ENCODE measurements around the gene GNAI3.
A peak's percentile ranks its signal among the peaks of the same experiment; 100 is the strongest.

The GNAI3 gene

DNA sequence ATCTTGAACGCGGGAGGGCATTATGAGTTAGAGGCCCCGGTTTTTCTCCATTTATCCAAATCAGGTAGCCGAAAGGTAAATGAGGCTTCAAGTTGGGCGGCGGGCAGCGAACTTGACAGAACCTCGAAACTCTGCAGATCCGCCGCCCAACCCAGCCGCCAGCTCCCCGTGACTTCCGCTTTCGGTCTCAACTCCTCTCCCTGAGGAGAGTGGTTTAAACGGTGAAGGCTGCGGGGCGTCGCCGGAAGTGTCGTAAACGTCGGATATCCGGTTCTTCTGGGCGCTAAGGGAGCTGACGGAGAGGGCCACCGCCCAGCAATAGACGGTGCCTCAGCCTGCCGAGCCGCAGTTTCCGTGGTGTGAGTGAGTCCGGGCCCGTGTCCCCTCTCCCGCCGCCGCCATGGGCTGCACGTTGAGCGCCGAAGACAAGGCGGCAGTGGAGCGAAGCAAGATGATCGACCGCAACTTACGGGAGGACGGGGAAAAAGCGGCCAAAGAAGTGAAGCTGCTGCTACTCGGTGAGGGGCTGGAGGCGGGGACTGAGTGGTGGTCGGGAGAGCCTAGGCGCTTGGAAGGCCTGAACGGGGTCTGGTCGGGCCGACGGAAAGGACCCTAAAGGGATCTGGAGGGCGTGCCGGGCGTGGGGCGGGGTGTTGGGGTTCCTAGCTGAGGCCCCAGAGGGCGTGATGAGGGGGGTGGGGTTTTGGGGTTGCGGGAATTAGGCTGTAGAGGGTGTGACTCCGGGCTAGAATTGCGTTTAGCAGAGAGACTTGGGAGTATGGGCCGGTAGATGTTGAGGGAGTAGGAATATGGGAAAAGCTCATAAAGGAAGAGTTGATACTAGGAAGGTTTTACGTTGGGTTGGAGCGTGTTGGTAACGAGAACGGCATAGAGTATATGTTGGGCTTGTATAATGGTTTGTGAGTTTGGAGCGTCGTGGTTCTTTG, at the start of gene GNAI3:
Gene GNAI3, plus strand, starts transcription at position 295 of the 947 bp plus-strand sequence. Its CDS starts 106 bp downstream, at position 401.
- FAIRE-seq: peak; percentile 78
- peak; percentile 97 for DNase-seq (ENCODE audit: low spot score)

GRCh38 chr1:109499081-109499480, 49.3 kb upstream of the GNAI3 start:
- FAIRE-seq (no peak), DNase-seq (ENCODE audit: low spot score) (no peak)

DNA sequence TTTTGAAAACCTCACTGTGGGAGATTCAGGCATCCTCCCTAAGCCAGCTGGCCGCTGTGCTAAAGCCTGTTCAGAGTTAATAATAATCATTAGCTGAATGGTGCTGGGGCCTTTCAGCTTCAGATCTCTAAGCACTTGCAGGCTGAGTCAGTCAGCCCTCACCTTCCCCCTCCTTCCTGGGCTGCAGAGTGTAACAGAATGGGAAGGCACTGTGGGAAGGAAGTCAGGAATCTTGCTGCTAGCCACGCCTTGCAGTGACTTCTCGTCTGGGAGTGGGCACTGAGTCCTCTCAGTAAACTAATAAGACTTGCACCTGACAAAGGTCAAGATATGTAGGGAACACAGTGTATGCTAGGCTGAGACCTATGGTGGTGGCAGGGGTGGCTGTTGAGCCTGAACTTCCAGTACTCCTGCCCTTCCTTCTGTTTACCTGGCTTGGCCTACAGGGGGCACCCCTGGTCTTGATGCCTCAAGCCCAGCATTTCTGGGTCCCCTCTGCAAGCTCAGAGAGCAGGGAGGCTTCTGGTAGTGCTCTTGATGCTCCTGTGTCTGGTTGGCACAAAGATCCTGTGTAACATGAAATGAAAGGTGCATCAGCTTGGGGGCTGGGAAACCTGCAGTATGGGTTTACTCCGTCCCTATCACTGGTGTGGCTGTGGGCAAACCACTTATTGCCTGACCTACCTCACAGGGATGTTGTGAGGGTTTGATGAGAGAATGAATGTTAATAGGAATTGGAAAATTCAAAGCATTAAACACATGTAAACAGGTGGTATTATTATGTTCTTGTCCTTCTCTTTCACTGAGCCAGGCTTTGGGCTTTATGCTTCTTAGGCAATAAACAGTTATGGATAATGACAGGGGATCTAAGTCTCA, 48.5 kb upstream of the GNAI3 start:
- FAIRE-seq (no peak), DNase-seq (ENCODE audit: low spot score) (no peak)

- DNase-seq (ENCODE audit: low spot score) (no peak), FAIRE-seq (no peak)
Measured at GRCh38 chr1:109500941-109501381, 47.5 kb upstream of the GNAI3 start.

- DNase-seq (ENCODE audit: low spot score) (no peak), FAIRE-seq (no peak)
Measured at GRCh38 chr1:109501644-109502363, 46.6 kb upstream of the GNAI3 start.

DNA sequence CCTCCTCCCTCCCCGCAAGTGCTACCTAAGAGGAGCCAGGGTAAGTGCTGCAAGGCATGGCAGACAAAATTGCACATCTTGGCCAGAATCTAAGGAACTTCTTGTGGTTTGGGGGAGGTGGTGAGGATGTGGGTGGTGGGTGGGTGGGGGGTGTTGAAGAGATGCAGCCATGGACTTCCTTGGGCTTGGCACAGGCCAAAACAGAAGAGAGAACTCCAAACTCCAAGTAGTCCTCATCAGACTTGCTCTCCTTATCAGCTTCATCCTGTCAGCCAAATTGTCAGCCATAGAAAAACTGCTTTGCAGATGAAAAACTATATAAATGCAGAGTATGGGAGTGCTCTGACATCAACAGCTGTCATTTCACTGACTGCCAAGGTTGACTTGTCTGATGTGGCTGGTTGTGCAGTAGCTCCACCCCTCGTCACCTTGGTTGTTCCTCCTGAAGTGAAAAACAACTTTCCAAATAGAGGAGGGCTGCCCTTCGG, 46.0 kb upstream of the GNAI3 start:
- FAIRE-seq (no peak), DNase-seq (ENCODE audit: low spot score) (no peak)

DNA sequence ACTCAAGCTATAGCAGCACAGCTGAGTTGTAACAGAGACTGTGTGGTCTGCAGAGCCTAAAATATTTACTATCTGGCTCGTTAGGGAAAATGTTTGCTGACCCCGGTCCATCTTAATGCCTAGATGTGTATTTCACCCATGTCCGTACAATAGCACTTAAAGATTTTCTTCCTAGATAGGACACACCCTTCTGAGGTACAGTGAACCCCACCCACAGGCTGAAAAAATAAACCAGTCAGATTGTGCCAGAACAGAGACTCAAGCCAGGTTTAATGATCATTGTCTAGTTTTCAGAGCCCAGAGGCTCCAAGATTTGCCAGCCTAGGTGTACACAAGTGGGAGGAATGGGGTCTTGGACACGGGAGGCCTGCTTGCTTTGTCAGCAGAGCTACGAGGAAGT, 44.5 kb upstream of the GNAI3 start:
- FAIRE-seq (no peak), DNase-seq (ENCODE audit: low spot score) (no peak)

GRCh38 chr1:109504974-109505373, 43.4 kb upstream of the GNAI3 start:
- DNase-seq (ENCODE audit: low spot score) (no peak), FAIRE-seq (no peak)

DNA sequence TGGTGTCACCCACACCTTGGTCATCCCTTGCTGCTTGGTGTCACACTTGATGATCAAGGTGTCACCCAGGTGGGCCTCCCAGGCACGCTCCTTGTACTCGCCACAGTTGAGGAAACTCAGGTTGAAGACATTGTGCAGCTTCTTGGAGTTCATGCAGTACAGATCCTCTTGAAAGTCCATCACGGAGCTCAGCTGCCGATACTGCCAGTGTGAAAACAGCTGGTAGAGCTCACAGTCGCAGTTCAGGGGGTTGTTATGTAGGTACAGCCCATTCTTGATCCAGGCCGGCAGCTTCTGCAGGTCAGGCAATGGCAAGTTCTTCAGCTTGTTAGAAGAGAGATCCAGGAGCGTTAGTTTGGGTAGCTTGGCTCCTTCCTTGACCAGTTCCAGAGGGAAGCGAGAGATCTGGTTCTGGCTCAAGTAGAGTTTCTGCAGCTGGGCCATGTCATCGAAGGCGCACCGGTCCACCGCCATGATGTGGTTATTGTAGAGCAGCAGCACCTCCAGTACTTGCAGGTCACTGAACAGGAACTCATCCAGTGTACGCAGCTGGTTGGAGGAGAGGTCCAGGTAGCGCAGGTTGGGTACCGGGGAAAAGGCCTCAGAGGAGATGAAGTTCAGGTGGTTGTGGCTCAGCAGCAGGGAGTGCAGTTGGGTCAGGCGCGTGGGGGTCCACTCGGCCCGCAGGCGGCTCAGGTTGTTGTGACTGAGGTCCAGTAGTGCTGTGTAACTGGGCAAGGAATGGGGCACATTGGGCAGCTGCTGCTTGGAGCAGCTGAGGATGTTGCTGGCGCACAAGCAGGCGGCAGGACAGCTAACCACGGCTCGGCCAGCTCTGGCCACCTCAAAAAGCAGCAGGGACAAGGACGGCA, 40.2 kb upstream of the GNAI3 start:
- DNase-seq (ENCODE audit: low spot score) (no peak), FAIRE-seq (no peak)

GRCh38 chr1:109508873-109509175, 39.6 kb upstream of the GNAI3 start:
- FAIRE-seq (no peak), DNase-seq (ENCODE audit: low spot score) (no peak)

GRCh38 chr1:109509176-109510134, 39.0 kb upstream of the GNAI3 start, which contains the start of gene AMIGO1:
TSS of gene AMIGO1 (minus strand) at chr1:109509727. CDS start at chr1:109508912, 815 bp downstream.
- peak; percentile 93 for DNase-seq (ENCODE audit: low spot score)
- peak; percentile 94 for FAIRE-seq

DNA sequence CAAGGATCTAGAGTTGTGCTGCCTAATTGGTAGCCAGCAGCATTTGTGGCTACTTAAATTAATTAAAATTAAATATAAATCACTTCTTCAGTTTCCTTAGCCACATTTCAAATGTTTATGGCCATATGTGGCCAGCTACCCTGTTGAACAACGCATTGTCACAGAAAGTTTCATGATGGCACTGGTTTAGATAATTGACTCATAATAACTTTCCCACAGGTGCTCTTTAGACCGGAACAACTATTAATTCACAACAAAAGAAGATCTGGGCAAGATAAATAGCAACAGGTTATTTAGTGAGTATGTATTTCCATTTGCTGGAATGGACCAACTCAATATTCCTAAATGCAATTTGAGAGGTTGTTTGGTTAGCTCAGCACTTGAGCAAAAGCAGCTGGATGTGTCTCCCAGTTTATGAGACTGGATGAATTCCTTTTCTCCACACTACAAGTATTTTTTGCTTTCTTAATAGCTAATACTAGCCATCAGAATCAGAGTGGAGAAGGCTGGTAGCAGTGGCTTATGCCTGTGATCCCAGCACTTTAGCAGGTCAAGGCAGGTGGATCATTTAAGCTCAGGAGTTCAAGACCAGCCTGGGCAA, 35.2 kb upstream of the GNAI3 start:
- FAIRE-seq (no peak), DNase-seq (ENCODE audit: low spot score) (no peak)

DNA sequence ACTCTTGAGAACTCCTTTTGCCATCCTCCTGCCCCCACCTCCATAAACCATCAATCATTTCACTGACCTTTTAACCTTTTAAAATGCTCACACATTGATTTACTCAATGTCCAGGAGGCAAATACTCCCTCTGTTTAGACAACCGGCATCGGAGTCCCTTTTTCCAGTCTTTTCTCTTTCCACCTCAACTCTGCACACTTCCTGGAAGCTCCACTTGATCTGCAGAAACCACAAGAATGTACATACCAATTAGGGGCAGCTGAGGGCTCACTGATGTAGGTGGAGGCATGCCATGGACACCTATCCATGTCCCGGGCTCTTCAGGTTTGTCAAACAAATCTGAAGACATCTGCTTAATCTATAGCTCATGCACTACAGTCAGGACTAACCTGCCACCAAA, 33.6 kb upstream of the GNAI3 start:
- FAIRE-seq (no peak), DNase-seq (ENCODE audit: low spot score) (no peak)

GRCh38 chr1:109516872-109517271, 31.5 kb upstream of the GNAI3 start:
- FAIRE-seq (no peak), DNase-seq (ENCODE audit: low spot score) (no peak)

- FAIRE-seq: no peak
- DNase-seq (ENCODE audit: low spot score): no peak
Measured at GRCh38 chr1:109517337-109517736, 31.1 kb upstream of the GNAI3 start.

DNA sequence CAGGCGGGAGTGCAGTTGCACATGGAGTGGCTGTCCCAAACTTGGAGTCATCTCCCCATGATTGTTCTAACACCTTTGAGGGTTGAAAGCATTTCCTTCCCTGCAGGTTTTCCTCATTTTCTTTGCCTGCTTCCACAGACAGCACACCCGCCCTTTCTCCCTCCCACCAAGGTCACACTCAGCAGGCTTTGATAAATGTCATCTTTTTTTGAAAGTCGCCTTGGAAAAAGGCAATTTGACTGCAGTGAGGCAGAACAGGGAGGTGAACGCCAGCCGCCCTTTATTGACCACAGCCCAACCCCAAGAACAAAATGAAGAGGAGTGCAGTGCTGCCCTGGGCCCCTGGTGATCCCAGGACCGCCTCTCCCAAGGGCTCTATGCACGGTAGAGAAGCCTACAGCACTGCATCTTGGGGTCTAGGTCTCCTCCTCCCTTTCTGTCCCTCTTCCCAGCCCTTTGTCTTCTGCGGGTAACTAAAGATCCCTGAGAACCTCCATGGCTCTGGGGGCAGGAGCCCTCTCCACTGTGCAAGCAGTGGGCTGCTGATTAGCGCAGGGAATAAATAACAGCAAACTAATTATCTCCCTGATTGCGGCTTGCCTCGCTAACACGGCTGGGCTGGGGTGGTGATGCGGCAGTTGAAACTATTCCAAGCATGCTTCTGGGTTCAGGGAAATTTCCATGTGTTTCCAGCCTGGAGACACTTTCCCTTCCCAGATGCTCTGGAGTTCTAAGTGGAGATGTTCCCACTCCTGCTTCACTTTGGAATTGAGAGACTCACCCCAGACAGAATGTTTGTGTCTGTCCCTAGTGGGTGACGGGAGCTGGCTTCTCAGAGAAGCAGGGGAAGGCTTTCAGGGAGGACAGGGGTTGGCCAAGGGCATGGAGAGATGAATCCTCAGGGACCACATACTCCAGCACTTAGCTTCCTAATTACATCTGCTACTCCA, 27.1 kb upstream of the GNAI3 start:
- FAIRE-seq (no peak), DNase-seq (ENCODE audit: low spot score) (no peak)

DNA sequence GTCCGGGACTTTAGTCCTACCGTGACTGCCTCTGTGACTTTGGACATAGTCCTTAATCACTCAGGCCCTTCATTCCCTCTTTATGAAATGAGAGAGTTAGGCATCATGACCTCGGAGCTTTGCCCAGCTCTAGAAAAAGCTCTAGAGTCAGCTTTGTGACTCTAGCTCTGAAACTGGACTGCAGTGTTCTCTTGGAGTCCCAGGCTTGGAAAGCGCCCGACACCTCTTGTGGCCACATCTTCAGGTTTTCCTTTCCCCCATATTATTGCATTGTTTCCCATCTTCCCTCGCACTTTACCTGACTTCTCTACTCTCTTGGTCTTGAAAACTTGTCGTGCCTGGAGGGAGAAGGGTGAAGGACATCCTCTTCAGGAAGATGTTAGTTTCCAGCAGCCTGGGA, 26.4 kb upstream of the GNAI3 start:
- DNase-seq (ENCODE audit: low spot score) (no peak), FAIRE-seq (no peak)

GRCh38 chr1:109523706-109524105, 24.7 kb upstream of the GNAI3 start:
- no peak for DNase-seq (ENCODE audit: low spot score)
- FAIRE-seq: no peak
